Panc1 (cell line): ENCODE results near the gene DMBX1.

Experiments used
- CTCF ChIP-seq: fragments of 450-650 bp; IDR thresholded peaks from 2 replicates; pipeline ENCODE4 v1.5.1; 2017; ENCODE audit warnings: mild to moderate bottlenecking
- POLR2AphosphoS5 ChIP-seq: IDR thresholded peaks from 2 replicates; pipeline ENCODE4 v1.6.1; 2012; ENCODE audit warnings: mild to moderate bottlenecking, low read depth, low read length, moderate library complexity

DNA sequence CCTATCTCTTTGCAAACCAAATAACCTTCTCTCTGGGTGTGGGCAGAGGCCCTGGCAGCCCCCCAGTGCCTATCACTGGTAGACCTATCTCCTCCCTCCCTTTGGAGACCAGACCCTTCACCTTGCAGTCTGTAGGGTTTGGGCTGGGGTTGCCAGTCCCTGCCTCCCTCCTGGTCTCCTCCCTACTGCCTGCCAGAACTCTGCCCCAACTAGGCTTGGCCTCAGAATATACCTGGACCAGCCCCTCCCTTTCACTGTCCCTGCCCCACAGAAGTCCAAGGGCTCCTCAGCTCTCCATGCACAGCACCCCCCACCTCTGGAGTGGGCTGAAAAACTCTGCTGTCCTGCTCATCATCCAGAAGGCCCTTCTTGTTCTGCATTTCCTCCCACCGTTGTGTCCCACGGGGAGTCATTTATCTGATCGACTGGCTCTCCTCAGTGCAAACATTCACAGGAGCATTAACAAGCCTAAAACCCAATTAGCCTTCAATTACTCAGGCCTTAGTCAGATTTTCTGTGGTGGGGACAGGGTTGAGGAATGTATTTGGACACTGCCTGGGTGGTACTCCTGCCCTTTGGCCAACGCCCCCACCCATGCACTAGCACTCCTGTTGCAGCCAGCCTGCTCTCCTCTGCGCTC is 27.7 kb upstream of the DMBX1 start:
- TF ChIP-seq CTCF (no peak), POLR2AphosphoS5 (no peak)
